DND-41 (cell line): Measurements from ENCODE around the gene S100A2.

ENCODE experiments used
- EZH2 ChIP-seq: IDR thresholded peaks from 3 replicates; pipeline ENCODE4 v1.6.1; 2012; ENCODE audit warnings: borderline replicate concordance, low read depth, mild to moderate bottlenecking, moderate library complexity, low read length, inconsistent platforms; ENCODE audit not compliant: severe bottlenecking
- TF ChIP-seq, protein P1 (sequence below): IDR thresholded peaks from 2 replicates; pipeline ENCODE4 v1.5.1; 2012; ENCODE audit warnings: borderline replicate concordance, low read length, moderate library complexity, mild to moderate bottlenecking; ENCODE audit not compliant: poor library complexity, severe bottlenecking; ENCODE audit errors: extremely low read depth

DNA sequence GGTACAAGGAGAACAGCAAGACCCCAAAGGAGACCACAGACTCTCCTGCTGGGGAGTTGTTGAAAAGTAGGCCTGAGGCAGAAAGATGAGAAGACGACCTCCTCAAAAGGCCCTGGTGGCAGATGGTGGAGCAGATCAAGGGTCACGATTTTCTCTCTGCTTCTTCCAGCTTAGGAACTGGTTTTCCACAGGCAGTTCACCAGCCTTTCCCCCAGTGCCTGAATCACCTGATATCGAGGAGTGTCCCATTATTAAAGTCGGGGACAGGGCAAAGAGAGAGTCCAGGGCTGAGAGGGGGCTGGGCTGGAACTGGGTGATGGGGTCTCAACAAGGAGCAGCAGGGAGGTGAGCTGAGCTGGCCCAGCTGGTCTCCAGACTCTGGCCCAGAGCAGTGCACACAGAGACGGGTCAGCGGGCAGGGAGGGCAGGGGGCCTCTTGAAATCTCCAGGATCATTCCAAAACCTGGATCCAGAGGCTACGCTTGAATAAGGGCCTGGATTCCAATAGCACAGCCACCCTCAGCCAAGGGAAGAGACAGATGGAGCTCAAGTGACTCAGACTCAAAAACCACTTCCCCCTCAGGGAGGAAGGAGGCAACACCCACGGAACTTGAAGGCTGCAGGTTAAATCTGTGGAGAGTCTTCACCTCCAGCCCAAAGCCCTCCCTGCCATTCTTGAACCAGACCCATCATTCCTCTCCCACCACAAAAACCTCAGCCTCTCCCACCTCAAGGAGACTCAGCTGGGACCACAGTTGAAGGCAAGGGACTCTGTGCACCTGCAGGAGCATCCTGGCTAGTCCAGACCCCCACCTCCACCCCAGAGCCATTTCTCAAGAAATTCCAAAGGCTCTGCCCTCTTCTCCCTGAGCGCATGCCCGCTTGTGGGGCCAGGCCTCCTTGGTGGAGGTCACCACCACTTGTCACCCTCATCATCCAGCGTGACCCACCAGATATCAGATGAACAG, 25.0 kb downstream of the S100A2 start, which contains the start of gene S100A5:
- TF ChIP-seq, protein P1, sequence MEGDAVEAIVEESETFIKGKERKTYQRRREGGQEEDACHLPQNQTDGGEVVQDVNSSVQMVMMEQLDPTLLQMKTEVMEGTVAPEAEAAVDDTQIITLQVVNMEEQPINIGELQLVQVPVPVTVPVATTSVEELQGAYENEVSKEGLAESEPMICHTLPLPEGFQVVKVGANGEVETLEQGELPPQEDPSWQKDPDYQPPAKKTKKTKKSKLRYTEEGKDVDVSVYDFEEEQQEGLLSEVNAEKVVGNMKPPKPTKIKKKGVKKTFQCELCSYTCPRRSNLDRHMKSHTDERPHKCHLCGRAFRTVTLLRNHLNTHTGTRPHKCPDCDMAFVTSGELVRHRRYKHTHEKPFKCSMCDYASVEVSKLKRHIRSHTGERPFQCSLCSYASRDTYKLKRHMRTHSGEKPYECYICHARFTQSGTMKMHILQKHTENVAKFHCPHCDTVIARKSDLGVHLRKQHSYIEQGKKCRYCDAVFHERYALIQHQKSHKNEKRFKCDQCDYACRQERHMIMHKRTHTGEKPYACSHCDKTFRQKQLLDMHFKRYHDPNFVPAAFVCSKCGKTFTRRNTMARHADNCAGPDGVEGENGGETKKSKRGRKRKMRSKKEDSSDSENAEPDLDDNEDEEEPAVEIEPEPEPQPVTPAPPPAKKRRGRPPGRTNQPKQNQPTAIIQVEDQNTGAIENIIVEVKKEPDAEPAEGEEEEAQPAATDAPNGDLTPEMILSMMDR: no peak
- TF ChIP-seq EZH2: no peak
